Sigmoid colon (tissue), 7 donors: ENCODE data around the gene EXOC6B. TPM values are rescaled to one million over a fixed set of nuclear protein-coding genes. Genes with fewer than 3 reads are reported as not detected.

Source experiments
- DNase-seq: peaks from one replicate; pipeline ENCODE4 v3.0.0-alpha.2; 2019
- H3K27ac ChIP-seq, 4 donors: fragments of 200-600 bp; sonication (generic); one replicate each; pipeline ENCODE4 v1.5.1; 2016 to 2019; ENCODE audit warnings: mild to moderate bottlenecking in 1 of 4
- H3K27me3 ChIP-seq, 3 donors: fragments of 200-600 bp; sonication (generic); one replicate each; pipeline ENCODE4 v1.5.1; 2019; ENCODE audit warnings: mild to moderate bottlenecking in 1 of 3
- H3K36me3 ChIP-seq, 4 donors: fragments of 200-600 bp; sonication (generic); one replicate each; pipeline ENCODE4 v1.5.1; 2016 to 2019
- H3K4me1 ChIP-seq, 4 donors: fragments of 200-600 bp; sonication (generic); one replicate each; pipeline ENCODE4 v1.5.1; 2017 to 2019
- H3K4me3 ChIP-seq, 4 donors: fragments of 200-600 bp; sonication (generic); one replicate each; pipeline ENCODE4 v1.5.1; 2017 to 2019; ENCODE audit warnings: mild to moderate bottlenecking in 2 of 4, moderate library complexity in 1 of 4
- H3K9me3 ChIP-seq, 4 donors: fragments of 200-600 bp in 3 of 4; sonication (generic) in 3 of 4; one replicate each; pipeline versions ENCODE4 v1.5.1 to v1.6.1; 2013 to 2019
- EP300 ChIP-seq, 4 donors: sonication (generic); formaldehyde crosslinking; IDR thresholded peaks; one replicate each; pipeline ENCODE4 v1.6.1; 2017; ENCODE audit warnings: antibody characterized with exemption in 4 of 4
- POLR2A ChIP-seq, 2 donors: fragments of 450-650 bp; IDR thresholded peaks; one replicate each; pipeline ENCODE4 v1.6.1; 2016; ENCODE audit warnings: antibody characterized with exemption in 2 of 2, mild to moderate bottlenecking in 2 of 2, moderate library complexity in 2 of 2
- POLR2AphosphoS5 ChIP-seq, 4 donors: sonication (generic); formaldehyde crosslinking; IDR thresholded peaks; one replicate each; pipeline ENCODE4 v1.6.1; 2017; ENCODE audit warnings: antibody characterized with exemption in 4 of 4
- WGBS, 2 donors: extraction: QIAGEN DNeasy Blood & Tissue Kit; methylation state at CpG; one replicate each; pipeline ENCODE4 v1.1.7; 2013; 5-methylcytosine and 5-hydroxymethylcytosine counted together
- intact Hi-C: fragments of 100-400 bp; cut with DNase I; formaldehyde crosslinking; loops from one replicate; pipeline ENCODE4 v1.15.1; 2023
- polyA plus RNA-seq, 3 donors: library from polyadenylated mRNA; stranded (reverse); fragments of 200-250 nt; gene quantifications; one replicate each; pipeline ENCODE4 v1.2.3, GENCODE V29; 2013
- total RNA-seq, 4 donors: library from RNA; depleted of rRNA; stranded (reverse); fragments of >200 nt; gene quantifications; one replicate each; pipeline ENCODE4 v1.1.0, GENCODE V29; 2016
- TF ChIP-seq, protein P1 (sequence below), 4 experiments: fragments of 450-650 bp in 3 of 4; fragments of 200-600 bp in 1 of 4; IDR thresholded peaks; one replicate each; pipeline ENCODE4 v1.5.1; 2016 to 2019; ENCODE audit warnings: antibody characterized with exemption in 4 of 4, mild to moderate bottlenecking in 3 of 4, moderate library complexity in 2 of 4
- donor health status: healthy with polysubstance abuse.
- donor health status: Bipolar disorder and iron deficiency.
- donor health status: healthy.

Gene EXOC6B
- total and polyA plus RNA-seq, 7 donors = 5.0 to 46.1 (median 25.3) TPM

DNA sequence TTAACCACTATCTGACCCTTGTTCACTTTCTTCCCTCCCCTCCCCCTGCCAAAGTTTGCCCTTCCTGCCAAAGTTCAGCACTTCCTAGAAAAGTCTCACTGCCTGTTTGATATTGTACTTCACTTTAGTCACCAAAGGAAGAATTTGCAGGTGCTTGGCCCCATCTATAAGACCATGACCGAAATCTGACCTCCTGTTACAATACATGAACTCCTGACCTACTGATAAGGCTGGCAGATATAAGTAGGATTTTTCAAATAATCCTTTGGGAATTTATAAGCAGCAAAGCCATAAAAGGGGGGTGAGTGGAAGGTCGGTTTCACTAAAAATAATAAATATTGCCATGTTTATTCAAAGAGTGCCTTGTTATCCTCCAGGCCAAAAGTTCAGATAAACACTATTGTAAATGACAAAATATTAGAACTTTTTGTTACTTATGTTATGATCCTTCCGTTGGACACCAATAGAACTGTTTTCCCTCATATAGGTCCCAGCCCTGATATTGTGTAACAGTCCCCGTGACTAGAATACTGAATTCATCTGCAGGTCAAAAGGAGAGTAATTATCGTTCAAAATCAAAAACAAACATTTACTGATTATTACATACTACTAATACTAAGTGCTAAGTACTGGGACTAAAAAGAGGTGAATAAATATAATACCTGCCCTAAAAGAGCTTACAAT lies 277.6 kb downstream of the EXOC6B start:
- no peak for DNase-seq
- no peak for TF ChIP-seq EP300 (IDR thresholded peaks at IDR 0.05)
- TF ChIP-seq POLR2AphosphoS5 (IDR thresholded peaks at IDR 0.05) = no peak
- intact Hi-C loops = no loop called here
- no peaks in the 10 kb centered on the region for H3K36me3 ChIP-seq
- H3K27me3 ChIP-seq = no peaks in the 10 kb centered on the region
- no peak overlapping the region for H3K27ac ChIP-seq
- no peaks in the 10 kb centered on the region for H3K9me3 ChIP-seq
- no peak overlapping the region for H3K4me3 ChIP-seq
- no peaks in the 10 kb centered on the region for H3K4me1 ChIP-seq
- WGBS, 2 donors = 70 to 74% methylated on average over 5 of the region's 5 CpGs

DNA sequence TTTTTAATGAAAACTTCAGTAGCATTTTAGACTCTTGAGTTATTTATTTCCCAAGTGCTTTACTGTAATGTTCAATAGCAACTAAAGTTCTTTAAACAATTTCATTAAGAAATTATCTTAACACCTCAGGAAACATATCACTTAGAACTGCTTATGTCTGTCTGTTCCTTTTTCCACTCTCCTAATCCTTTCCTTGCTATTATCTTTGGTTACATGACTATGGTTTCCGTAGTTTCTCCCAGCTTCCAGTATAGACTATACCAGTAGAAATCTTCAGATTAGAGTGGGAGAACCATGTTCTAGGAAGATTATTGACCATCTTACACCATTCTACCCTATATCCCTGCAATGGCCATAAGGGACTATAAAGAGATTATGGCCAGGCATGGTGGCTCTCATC lies 280.0 kb downstream of the EXOC6B start:
- WGBS, 2 donors = 93 to 100% methylated on average over 1 of the region's 1 CpG
- no peaks in the 10 kb centered on the region for H3K4me1 ChIP-seq
- H3K27ac ChIP-seq = no peak overlapping the region
- H3K4me3 ChIP-seq = no peak overlapping the region
- H3K27me3 ChIP-seq = no peaks in the 10 kb centered on the region
- intact Hi-C loops = no loop called here
- no peak for DNase-seq
- no peaks in the 10 kb centered on the region for H3K9me3 ChIP-seq
- H3K36me3 ChIP-seq = no peaks in the 10 kb centered on the region
- no peak for TF ChIP-seq POLR2A (IDR thresholded peaks at IDR 0.05)
- TF ChIP-seq, protein P1, sequence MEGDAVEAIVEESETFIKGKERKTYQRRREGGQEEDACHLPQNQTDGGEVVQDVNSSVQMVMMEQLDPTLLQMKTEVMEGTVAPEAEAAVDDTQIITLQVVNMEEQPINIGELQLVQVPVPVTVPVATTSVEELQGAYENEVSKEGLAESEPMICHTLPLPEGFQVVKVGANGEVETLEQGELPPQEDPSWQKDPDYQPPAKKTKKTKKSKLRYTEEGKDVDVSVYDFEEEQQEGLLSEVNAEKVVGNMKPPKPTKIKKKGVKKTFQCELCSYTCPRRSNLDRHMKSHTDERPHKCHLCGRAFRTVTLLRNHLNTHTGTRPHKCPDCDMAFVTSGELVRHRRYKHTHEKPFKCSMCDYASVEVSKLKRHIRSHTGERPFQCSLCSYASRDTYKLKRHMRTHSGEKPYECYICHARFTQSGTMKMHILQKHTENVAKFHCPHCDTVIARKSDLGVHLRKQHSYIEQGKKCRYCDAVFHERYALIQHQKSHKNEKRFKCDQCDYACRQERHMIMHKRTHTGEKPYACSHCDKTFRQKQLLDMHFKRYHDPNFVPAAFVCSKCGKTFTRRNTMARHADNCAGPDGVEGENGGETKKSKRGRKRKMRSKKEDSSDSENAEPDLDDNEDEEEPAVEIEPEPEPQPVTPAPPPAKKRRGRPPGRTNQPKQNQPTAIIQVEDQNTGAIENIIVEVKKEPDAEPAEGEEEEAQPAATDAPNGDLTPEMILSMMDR (IDR thresholded peaks at IDR 0.05) = no peak
- TF ChIP-seq POLR2AphosphoS5 (IDR thresholded peaks at IDR 0.05) = no peak
- no peak for TF ChIP-seq EP300 (IDR thresholded peaks at IDR 0.05)

DNA sequence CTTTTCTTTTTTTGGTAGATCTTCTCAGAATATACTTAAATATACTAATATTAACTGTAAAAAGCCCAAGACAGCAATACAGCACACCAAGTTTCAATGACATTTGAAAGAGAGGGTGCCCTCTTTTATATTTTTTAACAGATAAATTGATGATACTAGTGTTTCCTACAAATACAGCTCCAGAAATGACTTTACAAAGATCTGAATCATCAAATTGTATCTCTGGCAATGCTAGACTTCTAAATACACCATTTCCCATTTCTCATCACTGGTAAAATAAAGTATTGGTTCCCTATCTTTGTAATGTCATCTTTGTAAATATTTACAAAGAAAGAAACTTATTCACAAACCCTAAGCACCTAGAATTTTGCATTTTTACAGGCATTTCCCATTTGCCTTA lies 281.3 kb downstream of the EXOC6B start:
- no peaks in the 10 kb centered on the region for H3K4me1 ChIP-seq
- TF ChIP-seq POLR2AphosphoS5 (IDR thresholded peaks at IDR 0.05) (no peak), POLR2A (IDR thresholded peaks at IDR 0.05) (no peak), EP300 (IDR thresholded peaks at IDR 0.05) (no peak)
- TF ChIP-seq, protein P1 (IDR thresholded peaks at IDR 0.05) = no peak
- H3K36me3 ChIP-seq = no peaks in the 10 kb centered on the region
- intact Hi-C loops = no loop called here
- H3K4me3 ChIP-seq = no peak overlapping the region
- DNase-seq = no peak
- no peaks in the 10 kb centered on the region for H3K9me3 ChIP-seq
- no peaks in the 10 kb centered on the region for H3K27me3 ChIP-seq
- H3K27ac ChIP-seq = no peak overlapping the region

DNA sequence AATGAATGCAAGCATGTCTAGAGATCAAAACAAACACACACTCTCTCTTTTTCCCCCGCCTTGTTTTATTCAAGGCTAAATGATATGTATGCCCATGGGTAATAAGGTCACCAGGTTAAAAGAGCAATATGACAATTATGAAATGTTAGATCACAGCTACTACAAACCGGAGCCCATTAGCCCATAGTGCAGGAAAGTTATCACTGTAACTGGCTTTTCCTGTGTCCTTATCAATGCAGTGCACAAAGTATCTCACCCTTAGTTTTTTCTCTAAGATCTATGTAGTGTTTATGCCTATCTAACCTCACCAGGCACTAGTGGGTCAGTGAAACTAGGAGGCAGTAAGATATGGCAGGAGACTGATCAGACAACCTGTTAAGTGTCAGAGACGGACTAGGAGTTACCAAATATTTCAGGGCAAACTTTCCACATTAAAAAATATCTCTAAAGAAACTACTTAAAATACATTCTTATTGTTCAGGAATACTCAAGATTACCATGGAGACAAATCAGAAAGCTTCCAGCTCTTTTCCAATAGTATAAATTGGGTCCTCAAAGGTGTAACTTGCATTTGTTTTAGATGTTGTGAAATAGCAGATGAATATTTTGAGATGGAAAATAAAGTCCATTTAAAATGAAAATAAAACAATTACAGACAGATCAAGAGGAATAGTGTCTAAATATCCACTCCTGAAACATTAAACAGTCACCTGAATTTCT lies 282.2 kb downstream of the EXOC6B start:
- no peaks in the 10 kb centered on the region for H3K9me3 ChIP-seq
- no peaks in the 10 kb centered on the region for H3K36me3 ChIP-seq
- H3K27ac ChIP-seq = no peak overlapping the region
- no peak overlapping the region for H3K4me3 ChIP-seq
- H3K27me3 ChIP-seq = no peaks in the 10 kb centered on the region
- 68 to 82% methylated on average over 3 of the region's 3 CpGs for WGBS, 2 donors
- intact Hi-C loops = no loop called here
- no peak for DNase-seq
- no peak for TF ChIP-seq POLR2AphosphoS5 (IDR thresholded peaks at IDR 0.05)
- TF ChIP-seq, protein P1 (IDR thresholded peaks at IDR 0.05) = no peak
- TF ChIP-seq EP300 (IDR thresholded peaks at IDR 0.05) = no peak
- TF ChIP-seq POLR2A (IDR thresholded peaks at IDR 0.05) = no peak
- no peaks in the 10 kb centered on the region for H3K4me1 ChIP-seq

DNA sequence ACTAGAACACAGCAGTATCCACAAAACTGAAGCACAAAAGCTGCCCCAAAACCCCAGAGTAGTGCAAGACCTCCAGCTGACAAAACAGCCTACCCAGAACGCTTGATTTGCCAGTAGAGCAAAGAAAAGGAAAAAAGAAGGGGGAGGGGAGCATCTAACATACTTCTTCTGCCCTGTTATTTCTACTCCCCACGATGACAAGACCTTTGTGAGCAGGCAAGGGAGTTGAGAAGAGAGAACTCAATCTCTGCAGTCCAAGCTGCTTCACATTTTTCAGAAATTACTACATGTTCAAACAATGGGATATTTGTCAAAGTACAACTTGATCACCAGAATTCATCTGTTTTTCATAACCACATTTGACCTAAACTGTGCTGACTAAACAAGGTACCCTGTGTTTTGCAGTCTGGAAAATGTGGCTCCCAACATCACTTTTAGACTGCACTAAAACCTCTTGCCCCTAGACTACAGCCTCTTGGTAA lies 286.7 kb downstream of the EXOC6B start:
- Histone ChIP-seq H3K27ac (peak overlapping the region in 2 of 4 donors; percentile 12 to 20), H3K4me1 (no peaks in the 10 kb centered on the region), H3K27me3 (no peaks in the 10 kb centered on the region), H3K9me3 (no peaks in the 10 kb centered on the region), H3K4me3 (no peak overlapping the region), H3K36me3 (no peaks in the 10 kb centered on the region)
- no peak for DNase-seq
- 76 to 78% methylated on average over 2 of the region's 2 CpGs for WGBS, 2 donors
- TF ChIP-seq EP300 (IDR thresholded peaks at IDR 0.05) = no peak
- no peak for TF ChIP-seq POLR2AphosphoS5 (IDR thresholded peaks at IDR 0.05)
- no peak for TF ChIP-seq POLR2A (IDR thresholded peaks at IDR 0.05)
- TF ChIP-seq, protein P1 (IDR thresholded peaks at IDR 0.05) = no peak
- intact Hi-C loops = no loop called here
